ENCODE measurements around the gene GNLY.
"Not testable (repeated sequence)": the region's sequence is repeated elsewhere in the genome, so short reads cannot be mapped to it uniquely, and the experiment has no call there.

GNLY gene

DNA sequence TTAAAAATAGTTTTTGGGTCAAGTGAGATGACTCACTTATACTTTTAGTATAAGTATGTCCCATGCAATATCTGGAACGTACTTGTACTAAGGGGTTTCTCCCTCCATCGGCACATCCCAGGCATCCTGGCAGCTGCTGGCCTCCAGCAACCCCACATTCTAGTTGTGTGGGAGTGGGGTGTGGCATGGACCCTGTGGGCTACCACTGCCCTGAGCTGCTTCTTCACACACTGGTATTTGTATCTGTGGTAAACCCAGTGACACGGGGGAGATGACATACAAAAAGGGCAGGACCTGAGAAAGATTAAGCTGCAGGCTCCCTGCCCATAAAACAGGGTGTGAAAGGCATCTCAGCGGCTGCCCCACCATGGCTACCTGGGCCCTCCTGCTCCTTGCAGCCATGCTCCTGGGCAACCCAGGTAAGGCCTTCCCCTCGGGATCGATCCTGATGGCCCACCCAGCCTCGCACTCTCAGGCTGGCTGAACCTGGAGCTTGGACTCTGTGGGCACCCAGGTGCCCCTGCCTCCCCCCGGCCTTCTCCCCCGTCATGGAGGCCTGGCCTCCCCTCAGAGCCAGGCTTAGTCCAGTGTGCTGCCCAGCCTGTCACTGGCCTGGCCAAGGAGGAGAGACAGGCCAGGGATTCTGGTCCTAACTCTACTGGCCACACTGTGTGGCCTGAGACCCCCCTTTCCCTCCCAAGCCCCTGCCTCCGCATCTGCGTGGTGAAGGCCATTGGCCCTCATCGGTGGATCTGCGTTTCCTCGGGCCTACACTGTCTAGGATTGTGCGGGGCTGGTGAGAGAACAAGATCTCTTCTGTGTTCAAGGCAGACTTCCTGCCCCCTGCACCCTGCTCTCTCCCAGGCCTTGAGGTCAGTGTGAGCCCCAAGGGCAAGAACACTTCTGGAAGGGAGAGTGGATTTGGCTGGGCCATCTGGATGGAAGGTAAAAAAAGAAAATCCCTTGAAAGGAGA is at the start of gene GNLY:
Gene GNLY, plus strand, starts transcription at position 307 of the 974 bp plus-strand sequence. Its CDS starts 61 bp downstream, at position 368.
- no peak for DNase-seq

DNA sequence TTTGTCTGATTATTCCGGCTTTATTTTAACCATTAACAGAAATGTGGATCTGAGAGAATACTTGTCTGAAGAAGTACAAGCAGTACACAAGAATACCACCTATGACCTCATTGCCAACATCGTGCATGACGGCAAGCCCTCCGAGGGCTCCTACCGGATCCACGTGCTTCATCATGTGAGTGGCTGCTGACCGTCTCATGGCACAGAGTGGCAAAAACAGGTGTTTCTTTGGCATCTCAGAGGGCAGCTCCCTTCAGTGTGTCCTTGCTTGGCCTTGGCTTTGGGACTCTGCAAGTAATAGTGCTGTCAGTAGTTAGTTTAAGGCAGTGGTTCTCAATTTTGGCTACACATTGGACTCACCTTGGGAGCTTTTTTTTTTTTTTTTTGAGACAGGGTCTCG is 49.2 kb upstream of the GNLY start:
- DNase-seq, result no peak

DNA sequence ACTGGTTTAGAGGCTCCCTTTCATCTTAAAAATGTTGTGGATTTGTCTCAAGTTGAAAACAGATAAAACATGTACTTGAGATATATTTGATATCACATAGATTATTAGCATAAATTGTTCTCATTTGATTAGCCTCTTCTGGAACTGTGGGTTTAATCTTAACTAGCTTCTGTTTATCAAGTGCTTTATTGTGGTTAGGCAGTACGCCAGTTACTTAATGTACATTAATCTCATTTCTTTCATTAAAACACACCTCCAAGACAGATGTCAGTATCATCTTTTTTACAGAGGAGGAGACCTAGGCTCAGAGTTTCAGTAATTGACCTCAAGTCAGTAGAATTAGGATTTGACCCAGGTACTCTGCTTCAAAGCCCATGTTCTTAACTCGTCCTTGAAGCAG is 48.0 kb upstream of the GNLY start:
- no peak for DNase-seq

DNA sequence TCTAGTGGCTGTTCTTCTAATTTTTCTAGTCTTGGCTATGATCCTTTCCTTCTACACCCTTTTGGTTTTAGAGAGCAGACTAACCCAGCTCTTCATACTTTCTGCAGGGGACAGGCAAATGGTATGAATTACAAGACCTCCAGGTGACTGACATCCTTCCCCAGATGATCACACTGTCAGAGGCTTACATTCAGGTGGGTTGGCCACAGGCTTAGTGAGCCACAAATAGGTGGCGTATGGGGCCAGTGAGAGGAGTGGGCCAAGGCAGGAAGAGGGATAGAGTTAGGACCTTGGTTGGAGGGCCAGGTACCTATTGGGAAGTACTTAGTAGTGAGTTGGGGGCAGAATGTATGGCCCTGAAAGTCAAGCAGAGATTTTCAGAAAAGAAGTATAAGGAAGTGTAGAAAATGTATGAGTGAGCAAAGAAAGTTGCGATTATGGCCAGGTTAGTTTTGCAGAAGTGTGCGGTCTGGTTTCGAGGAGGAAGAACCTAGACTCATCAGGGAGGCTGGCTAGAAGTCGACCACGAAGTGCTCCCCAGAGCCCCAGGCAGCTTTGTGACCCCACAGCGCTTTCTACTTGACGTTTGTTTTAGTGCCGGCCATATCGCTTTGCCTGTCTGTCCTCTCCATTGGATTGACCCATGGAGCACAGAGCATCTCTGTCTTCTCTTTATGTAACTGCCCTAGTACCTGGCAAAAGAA is 46.2 kb upstream of the GNLY start:
- no peak for DNase-seq

DNA sequence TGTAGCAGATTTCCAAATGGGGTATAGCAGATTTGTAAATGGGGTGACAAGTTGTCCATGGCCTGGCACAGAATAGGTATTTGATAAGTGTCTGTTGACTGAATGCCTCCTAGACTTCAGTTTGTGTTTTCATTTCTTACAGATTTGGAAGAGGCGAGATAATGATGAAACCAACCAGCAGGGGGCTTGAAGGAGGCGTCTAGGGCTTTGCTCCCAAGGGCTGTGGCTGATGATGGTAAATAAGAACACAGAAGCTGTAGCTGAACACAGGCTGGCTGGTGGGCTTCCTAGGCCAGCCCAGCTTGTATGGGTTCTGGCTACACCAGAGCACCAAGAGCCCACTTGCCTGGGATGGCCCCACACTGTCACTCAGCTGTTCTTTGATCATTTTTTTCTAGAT is 45.5 kb upstream of the GNLY start:
- no peak for DNase-seq

DNA sequence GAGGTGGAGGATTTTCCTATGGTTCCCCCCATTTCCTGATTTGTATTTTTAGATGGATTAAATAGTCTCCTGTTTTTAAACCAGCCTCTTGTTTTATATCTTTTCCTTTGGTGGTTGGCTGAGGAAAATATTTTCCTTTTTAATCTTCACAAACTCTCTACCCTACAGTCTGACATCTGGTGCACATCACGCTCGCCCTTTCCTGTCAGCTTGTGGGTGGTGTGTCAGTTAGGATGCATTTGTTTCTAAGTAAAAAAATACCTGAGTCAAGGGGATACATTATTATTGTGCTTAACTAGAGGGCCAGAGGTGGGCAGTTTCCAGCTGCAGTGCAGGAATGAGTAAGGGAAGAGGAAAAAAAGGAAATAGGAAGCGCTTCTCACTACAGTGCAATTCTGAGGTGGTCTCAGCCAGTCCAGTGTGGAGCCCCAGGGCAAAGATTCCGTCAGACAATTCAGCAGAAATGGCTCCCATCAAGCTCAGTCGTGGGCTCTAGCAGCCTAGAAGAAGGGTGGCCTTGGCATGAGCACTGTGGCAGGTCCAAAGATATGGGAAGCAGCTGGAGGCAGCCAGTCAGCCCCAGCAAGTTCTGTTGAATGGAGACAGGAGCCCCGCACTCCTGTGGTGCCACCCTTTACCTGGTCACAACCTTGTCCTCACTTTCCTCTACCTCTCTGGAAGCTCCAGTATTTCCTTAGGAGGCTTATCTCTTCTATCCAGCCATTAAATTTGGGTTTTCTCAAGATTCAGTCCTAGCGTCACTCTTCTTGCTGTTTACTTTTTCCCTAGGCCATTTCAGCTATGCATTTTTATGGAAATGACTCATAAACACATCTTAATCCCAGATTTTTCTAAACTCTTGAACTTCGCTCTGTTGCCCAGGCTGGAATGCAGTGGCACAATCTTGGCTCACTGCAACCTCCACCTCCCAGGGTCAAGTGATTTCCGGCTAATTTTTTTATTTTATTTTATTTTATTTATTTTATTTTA is 44.7 kb upstream of the GNLY start:
- no peak for DNase-seq

DNA sequence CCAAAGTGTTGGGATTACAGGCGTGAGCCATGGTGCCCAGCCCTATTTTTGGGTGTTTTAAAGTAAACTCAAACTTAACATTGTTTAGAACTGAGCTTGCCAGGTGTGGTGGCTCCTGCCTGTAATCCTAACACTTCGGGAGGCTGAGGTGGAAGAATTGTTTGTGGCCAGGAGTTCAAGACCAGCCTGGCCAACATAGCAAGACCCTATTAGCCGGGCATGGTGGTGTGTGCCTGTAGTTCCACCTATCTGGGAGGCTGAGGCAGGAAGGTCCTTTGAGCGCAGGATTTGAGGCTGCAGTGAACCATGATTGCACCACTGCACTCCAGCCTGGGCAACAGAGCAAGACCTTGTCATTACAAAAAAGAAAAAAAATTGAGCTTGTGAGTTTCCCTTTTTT is 43.7 kb upstream of the GNLY start:
- no peak for DNase-seq

DNA sequence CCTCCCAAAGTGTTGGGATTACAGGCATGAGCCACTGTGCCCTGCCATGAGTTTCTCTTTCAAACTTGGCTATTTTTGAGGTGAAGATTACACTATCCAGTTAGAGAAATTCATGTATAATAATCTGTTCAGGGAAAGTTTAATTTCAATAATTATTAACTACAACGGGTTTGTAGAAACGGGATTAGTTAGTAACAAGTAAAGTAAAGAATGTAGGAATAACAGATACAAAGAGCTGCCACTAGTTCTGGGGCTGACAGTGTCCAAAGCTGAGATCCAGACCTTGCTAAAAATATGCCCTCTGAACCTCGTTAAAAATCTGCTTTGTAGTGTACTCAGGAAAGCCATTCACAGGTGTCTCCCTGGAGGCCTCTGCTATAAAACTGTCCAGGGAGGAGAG is 43.1 kb upstream of the GNLY start:
- DNase-seq, result no peak

DNA sequence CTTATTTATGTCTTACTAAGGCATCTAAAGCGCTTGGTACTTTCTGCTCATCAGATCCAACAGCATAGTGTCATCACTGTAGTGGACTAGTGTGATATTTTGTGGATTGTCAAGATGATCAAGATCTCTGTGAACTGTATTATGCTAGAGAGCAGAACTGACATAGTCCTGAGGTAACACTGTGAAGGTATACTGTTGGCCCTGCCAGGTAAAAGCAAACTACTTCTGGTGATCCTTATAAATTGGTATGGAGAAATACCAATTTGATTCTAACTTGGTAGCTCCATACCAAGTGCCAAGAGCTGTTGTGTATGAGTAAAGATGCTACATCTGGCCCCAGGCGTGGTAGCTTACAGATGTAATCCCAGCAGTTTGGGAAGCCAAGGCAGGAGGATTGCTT is 42.1 kb upstream of the GNLY start:
- no peak for DNase-seq

DNA sequence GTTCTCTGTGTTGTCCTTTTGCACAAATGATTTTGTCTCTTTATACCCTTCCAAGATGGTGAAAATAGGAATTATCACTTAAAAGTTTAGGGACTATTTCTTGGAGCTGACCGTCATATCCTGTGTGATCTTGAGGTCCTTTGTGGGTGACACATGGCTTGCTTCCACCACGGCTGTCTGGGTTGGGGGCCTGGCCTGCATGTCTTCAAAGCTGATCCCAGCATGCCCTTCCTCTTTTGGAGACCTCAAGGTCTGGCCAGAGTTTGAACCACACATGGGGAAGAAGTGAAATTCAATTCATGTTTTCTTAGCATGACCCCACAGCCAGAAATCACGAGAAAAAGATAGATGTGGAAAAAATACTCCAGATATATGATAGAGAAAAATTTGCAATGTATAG is 40.2 kb upstream of the GNLY start:
- no peak for DNase-seq

DNA sequence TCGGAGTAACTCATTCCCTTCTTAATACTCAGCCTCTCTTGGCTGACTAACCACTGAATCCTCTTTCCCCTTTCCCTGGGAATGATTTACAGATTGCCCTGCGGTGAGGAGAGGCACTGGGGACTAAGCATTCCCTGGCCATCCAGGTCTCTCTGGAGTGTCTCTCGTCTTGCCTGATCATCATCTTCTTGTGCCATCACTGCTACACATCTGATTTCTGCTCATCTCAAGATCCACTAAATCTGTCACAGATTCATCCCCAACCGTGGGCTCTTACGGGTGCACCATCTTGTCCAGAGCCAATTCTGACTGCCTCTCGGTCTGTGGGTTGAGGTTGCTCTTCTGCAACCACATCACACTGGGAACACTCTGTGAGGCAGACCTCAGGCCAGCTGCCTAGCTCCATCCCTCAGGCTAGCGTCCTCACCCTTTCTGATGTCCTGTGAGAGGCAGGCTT is 38.2 kb upstream of the GNLY start:
- DNase-seq, result no peak

DNA sequence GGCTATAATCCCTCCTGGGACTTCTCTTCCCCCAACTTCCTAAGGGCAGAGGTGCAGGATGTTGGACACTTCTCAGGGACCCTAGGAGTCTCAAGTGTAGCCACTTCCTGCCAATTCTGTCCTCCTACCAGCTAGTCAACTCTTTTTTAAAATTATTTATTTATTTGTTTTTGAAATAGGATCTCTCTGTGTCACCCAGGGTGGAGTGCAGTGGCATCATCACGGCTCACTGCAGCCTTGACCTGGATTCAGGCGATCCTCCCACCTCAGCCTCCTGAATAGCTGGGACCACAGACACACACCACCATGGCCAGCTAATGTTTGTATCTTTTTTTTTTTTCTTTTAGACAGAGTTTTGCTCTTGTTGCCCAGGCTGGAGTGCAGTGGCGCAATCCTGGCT is 37.7 kb upstream of the GNLY start:
- no peak for DNase-seq

DNA sequence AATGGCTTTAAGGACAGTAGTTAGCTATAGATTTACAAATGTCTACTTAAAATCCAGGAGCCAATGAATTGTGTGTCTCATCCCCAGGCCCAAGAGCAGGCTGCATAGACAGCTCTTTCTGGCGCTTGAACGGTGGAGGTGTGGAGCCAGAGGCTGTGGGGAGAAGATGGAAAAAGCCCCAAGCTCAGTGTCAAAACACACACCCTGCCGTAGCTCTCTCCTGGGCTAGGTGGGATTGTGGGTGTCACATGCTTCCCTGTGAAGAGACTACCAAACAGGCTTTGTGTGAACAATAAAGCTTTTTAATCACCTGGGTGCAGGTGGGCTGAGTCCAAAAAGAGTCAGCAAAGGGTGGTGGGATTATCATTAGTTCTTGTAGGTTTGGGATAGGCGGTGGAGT is 36.8 kb upstream of the GNLY start:
- not testable (repeated sequence) for DNase-seq

DNA sequence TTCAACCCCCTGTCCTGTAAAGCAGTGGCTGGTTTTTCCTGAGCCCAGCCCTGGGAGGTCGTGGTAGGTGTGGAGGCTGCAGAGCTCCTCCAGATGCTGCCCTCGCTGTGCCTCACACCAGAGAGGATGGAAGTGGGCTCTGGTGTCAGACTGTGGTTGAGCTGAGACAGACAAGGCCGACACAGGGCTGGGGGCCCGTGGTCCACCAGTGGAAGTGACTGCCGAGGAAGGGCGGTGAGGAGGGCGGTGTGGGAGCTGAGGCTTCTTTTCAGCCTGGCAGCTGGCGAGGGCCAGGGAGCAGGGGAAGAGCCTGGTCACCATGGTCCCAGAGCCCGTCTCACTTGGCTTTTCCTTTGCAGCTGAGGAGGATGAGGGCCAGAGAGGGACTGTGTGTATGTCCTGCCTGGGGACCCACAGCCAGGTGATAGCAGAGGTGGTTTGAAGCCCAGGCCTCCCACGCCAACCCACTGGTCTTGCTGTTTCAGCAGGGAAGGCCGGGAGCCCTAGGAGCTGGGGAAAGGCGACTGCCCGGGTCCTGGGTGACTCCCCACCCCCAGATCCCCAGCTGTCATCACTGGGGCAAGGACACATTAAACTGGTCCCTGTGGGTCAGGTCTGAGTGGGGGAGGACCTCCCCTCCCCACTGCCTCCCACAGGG is 34.7 kb upstream of the GNLY start:
- no peak for DNase-seq

DNA sequence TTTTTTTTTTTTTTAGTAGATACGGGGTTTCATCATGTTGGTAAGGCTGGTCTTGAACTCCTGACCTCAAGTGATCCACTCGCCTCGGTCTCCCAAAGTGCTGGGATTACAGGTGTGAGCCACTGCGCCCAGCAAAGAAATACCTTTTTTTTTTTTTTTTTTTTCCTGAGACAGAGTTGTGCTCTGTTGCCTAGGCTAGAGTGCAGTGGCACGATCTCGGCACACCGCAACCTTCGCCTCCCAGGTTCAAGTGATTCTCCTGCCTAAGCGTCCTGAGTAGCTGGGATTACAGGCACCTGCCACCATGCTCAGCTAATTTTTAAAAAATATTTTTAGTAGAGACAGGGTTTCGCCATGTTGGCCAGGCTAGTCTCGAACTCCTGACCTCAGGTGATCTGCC is 33.9 kb upstream of the GNLY start:
- DNase-seq, result not testable (repeated sequence)

DNA sequence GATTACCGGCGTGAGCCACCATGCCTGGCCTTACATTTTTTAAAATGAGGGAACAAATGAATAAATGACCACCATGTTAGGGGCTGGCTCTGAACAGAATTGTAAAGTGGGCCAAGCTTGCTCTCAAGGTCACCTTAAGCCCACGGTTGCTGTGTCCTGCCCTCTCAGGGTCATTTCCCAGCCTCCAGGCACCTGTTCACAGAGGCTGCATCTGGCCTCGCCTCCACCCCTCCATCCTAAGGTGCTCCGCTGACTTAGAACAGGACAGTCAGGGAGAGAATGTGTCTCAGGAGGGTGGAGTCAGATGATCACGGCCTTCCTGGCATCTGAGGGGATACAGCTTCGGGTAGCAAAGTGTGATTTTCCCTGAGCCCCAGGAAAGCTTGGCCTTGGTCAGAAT is 33.4 kb upstream of the GNLY start:
- DNase-seq, result no peak

DNA sequence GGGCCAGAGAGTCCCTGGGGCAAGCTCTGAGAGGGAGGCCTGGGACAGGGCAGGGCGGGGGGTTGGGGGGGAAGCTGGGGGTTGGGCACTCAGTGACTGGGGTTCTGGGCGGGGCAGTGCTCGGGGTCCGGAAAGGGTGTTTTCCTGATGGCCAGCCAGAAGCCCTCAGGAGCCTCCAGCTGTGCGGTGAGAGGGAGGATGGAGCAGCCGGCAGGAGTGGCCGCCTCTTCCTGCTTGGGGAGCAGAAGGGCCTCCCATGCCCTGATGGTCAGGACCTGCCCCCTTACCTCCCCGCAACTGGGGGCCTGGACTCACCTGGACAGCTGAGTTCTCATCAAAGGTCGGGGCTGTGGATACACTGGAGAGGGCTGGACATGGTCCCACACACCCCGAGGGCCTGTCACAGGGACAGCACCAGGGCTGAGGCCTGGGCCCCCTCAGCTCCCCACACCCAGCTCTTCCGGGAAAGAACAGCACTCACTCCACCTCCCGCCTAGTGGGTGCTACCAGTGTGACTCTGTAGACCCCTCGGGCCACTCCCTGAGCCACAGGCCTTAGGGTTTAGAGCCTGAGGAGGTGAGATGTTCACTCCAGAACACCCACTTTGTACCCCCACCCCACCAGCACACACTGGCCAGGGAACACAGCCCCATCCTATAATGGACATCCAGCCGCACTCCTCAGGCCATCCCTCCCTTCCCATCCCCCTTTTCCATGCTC is 32.9 kb upstream of the GNLY start:
- DNase-seq, result no peak

DNA sequence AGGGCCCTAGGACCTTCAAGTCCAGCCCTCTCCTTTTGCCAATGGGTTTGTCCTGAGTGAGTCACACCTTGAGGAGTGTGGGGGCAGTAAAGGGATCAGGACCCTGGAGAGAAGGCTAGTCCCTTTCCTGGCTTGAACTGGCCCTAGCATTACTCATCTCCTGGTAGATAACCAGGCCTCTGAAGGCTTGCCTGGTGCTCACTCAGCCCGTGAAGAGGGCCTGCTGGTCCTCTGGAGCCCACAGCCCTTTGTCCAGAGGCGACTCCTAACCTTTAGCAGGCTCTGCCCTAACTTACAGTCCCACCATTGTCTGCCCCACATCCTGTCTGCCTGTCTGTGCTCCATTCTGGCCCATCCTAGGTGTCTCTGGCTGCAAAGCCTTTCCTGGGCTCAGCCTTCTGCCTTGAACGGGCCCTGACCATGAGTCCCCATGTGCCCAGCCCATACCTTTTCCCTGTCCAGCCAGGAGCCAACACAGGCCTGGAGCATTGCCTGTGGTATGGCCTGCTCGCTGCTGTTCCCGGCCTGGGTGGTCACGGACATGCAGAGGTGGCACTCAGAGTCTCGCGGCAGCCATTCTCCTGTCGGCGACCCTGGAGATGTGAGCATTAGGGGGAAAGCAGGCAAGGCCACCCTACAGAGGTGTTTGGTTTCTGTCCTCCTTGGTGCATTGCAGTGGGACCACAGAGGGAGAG is 31.1 kb upstream of the GNLY start:
- DNase-seq, result no peak

DNA sequence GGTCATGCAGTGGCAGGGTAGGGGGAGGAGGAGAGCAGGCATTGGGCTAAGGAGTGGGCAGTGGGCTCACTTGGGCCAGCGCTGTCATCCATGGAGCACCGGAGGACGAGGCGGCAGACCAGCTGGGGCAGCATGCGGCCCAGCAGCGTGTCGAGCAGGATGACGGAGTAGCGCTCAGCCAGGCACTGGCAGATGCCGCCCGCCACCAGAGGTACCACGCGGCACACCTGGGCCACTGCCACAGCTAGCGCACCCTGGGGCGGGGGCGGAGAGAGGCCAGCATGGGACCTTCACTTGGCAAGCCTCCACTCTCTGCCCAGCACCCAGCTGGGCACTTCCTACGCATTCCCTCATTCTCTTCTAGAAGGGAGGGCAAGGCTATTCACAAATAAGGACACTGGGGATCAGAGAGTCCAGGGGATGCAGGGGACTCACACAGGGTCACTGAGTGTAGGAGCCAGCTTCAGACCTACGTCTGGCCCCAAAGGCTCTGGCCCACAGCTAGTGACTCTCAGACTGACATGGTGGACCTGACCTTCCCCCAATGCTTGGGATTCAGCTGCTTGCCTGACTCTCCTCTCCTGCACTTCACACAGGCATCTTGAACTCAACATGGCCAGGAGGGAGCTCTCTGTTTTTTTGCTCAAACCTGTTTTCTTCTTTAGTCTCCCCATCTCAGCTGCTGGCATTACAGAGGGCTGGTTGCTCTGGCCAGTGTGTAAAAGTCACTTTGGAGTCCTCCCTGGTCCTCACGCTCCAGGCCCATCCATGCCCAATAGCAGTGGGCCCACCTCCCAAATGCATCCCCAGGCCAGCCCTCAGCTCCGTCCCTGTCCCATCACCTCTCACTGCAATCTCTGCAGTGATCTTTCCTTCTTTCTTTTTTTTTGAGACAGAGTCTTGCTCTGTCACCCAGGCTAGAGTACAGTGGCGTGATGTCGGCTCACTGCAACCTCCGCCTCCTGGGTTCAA is 30.3 kb upstream of the GNLY start:
- DNase-seq, result no peak
